ENCODE data around the gene MAST4.

The MAST4 gene

GRCh38 chr5:66660396-66660795 is 64.2 kb downstream of the MAST4 start:
- TF ChIP-seq FOXP2 (optimal IDR thresholded peaks at IDR 0.05; ENCODE audit: control extremely low read depth, extremely low read length, insufficient read depth) (no peak), EZH2 (IDR thresholded peaks at IDR 0.05) (no peak), POLR2AphosphoS5 (IDR thresholded peaks at IDR 0.05; ENCODE audit: borderline replicate concordance, low read depth, low read length) (no peak)
- Histone ChIP-seq H3K27ac (peak overlapping the region; percentile 78; the same call in 1 of the 2 replicates), H3K9ac (ENCODE audit: insufficient read length) (no peak overlapping the region), H3K9me3 (ENCODE audit: low read depth, low read length) (no peaks in the 10 kb centered on the region), H3K4me3 (peak overlapping the region; percentile 62; the same call in 1 of the 2 replicates), H3K36me3 (ENCODE audit: insufficient read depth, low read length) (no peaks in the 10 kb centered on the region)
- DNase-seq (ENCODE audit: low read depth, low spot score) = no peak

- Histone ChIP-seq H3K9me3 (ENCODE audit: low read depth, low read length) (no peaks in the 10 kb centered on the region), H3K27ac (peak overlapping the region; percentile 78), H3K4me3 (peak overlapping the region; percentile 62), H3K36me3 (ENCODE audit: insufficient read depth, low read length) (no peaks in the 10 kb centered on the region), H3K9ac (ENCODE audit: insufficient read length) (peak overlapping the region; percentile 14)
- TF ChIP-seq POLR2AphosphoS5 (IDR thresholded peaks at IDR 0.05; ENCODE audit: borderline replicate concordance, low read depth, low read length) = no peak
- no peak for TF ChIP-seq FOXP2 (optimal IDR thresholded peaks at IDR 0.05; ENCODE audit: control extremely low read depth, extremely low read length, insufficient read depth)
- TF ChIP-seq EZH2 (IDR thresholded peaks at IDR 0.05) = no peak
- no peak for DNase-seq (ENCODE audit: low read depth, low spot score)
Measured at GRCh38 chr5:66661149-66661548, 65.0 kb downstream of the MAST4 start.

- Histone ChIP-seq H3K9me3 (ENCODE audit: low read depth, low read length) (no peaks in the 10 kb centered on the region), H3K36me3 (ENCODE audit: insufficient read depth, low read length) (no peaks in the 10 kb centered on the region), H3K27ac (no peak overlapping the region), H3K4me3 (no peak overlapping the region), H3K9ac (ENCODE audit: insufficient read length) (no peak overlapping the region)
- DNase-seq (ENCODE audit: low read depth, low spot score) = no peak
- TF ChIP-seq EZH2 (IDR thresholded peaks at IDR 0.05) (no peak), POLR2AphosphoS5 (IDR thresholded peaks at IDR 0.05; ENCODE audit: borderline replicate concordance, low read depth, low read length) (no peak), FOXP2 (optimal IDR thresholded peaks at IDR 0.05; ENCODE audit: control extremely low read depth, extremely low read length, insufficient read depth) (no peak)
Measured at GRCh38 chr5:66666778-66667177, 70.6 kb downstream of the MAST4 start.

GRCh38 chr5:66669086-66669861 is 73.1 kb downstream of the MAST4 start:
- no peak overlapping the region for H3K9ac ChIP-seq (ENCODE audit: insufficient read length)
- H3K36me3 ChIP-seq (ENCODE audit: insufficient read depth, low read length) = no peaks in the 10 kb centered on the region
- DNase-seq (ENCODE audit: low read depth, low spot score) = no peak
- no peak overlapping the region for H3K4me3 ChIP-seq
- no peak for TF ChIP-seq EZH2 (IDR thresholded peaks at IDR 0.05)
- no peak for TF ChIP-seq POLR2AphosphoS5 (IDR thresholded peaks at IDR 0.05; ENCODE audit: borderline replicate concordance, low read depth, low read length)
- H3K27ac ChIP-seq = no peak overlapping the region
- H3K9me3 ChIP-seq (ENCODE audit: low read depth, low read length) = no peaks in the 10 kb centered on the region

GRCh38 chr5:66669862-66670195 is 73.6 kb downstream of the MAST4 start:
- no peak overlapping the region for H3K27ac ChIP-seq
- no peak overlapping the region for H3K9ac ChIP-seq (ENCODE audit: insufficient read length)
- no peak for DNase-seq (ENCODE audit: low read depth, low spot score)
- H3K9me3 ChIP-seq (ENCODE audit: low read depth, low read length) = no peaks in the 10 kb centered on the region
- H3K4me3 ChIP-seq = no peak overlapping the region
- TF ChIP-seq POLR2AphosphoS5 (IDR thresholded peaks at IDR 0.05; ENCODE audit: borderline replicate concordance, low read depth, low read length) = no peak
- no peak for TF ChIP-seq EZH2 (IDR thresholded peaks at IDR 0.05)
- TF ChIP-seq FOXP2 (optimal IDR thresholded peaks at IDR 0.05; ENCODE audit: control extremely low read depth, extremely low read length, insufficient read depth) = no peak
- H3K36me3 ChIP-seq (ENCODE audit: insufficient read depth, low read length) = no peaks in the 10 kb centered on the region

- H3K27ac ChIP-seq = no peak overlapping the region
- H3K4me3 ChIP-seq = no peak overlapping the region
- no peaks in the 10 kb centered on the region for H3K36me3 ChIP-seq (ENCODE audit: insufficient read depth, low read length)
- no peak for DNase-seq (ENCODE audit: low read depth, low spot score)
- no peaks in the 10 kb centered on the region for H3K9me3 ChIP-seq (ENCODE audit: low read depth, low read length)
- H3K9ac ChIP-seq (ENCODE audit: insufficient read length) = no peak overlapping the region
- TF ChIP-seq FOXP2 (optimal IDR thresholded peaks at IDR 0.05; ENCODE audit: control extremely low read depth, extremely low read length, insufficient read depth) (no peak), EZH2 (IDR thresholded peaks at IDR 0.05) (no peak), POLR2AphosphoS5 (IDR thresholded peaks at IDR 0.05; ENCODE audit: borderline replicate concordance, low read depth, low read length) (no peak)
Measured at GRCh38 chr5:66671305-66671704, 75.1 kb downstream of the MAST4 start.

- H3K36me3 ChIP-seq (ENCODE audit: insufficient read depth, low read length) = no peaks in the 10 kb centered on the region
- no peak overlapping the region for H3K9ac ChIP-seq (ENCODE audit: insufficient read length)
- no peak for TF ChIP-seq POLR2AphosphoS5 (IDR thresholded peaks at IDR 0.05; ENCODE audit: borderline replicate concordance, low read depth, low read length)
- no peak for TF ChIP-seq FOXP2 (optimal IDR thresholded peaks at IDR 0.05; ENCODE audit: control extremely low read depth, extremely low read length, insufficient read depth)
- TF ChIP-seq EZH2 (IDR thresholded peaks at IDR 0.05) = no peak
- H3K9me3 ChIP-seq (ENCODE audit: low read depth, low read length) = no peaks in the 10 kb centered on the region
- DNase-seq (ENCODE audit: low read depth, low spot score) = no peak
- H3K27ac ChIP-seq = no peak overlapping the region
- H3K4me3 ChIP-seq = no peak overlapping the region
Measured at GRCh38 chr5:66674802-66675201, 78.6 kb downstream of the MAST4 start.

- no peak overlapping the region for H3K4me3 ChIP-seq
- H3K36me3 ChIP-seq (ENCODE audit: insufficient read depth, low read length) = no peaks in the 10 kb centered on the region
- peak; percentile 28 for DNase-seq (ENCODE audit: low read depth, low spot score)
- H3K9ac ChIP-seq (ENCODE audit: insufficient read length) = no peak overlapping the region
- H3K27ac ChIP-seq = no peak overlapping the region
- H3K9me3 ChIP-seq (ENCODE audit: low read depth, low read length) = no peaks in the 10 kb centered on the region
- TF ChIP-seq FOXP2 (optimal IDR thresholded peaks at IDR 0.05; ENCODE audit: control extremely low read depth, extremely low read length, insufficient read depth) (no peak), EZH2 (IDR thresholded peaks at IDR 0.05) (no peak), POLR2AphosphoS5 (IDR thresholded peaks at IDR 0.05; ENCODE audit: borderline replicate concordance, low read depth, low read length) (no peak)
Measured at GRCh38 chr5:66675406-66675805, 79.2 kb downstream of the MAST4 start.

GRCh38 chr5:66680221-66680620 is 84.0 kb downstream of the MAST4 start:
- no peak for DNase-seq (ENCODE audit: low read depth, low spot score)
- Histone ChIP-seq H3K27ac (no peak overlapping the region), H3K9ac (ENCODE audit: insufficient read length) (no peak overlapping the region), H3K36me3 (ENCODE audit: insufficient read depth, low read length) (no peaks in the 10 kb centered on the region), H3K4me3 (no peak overlapping the region), H3K9me3 (ENCODE audit: low read depth, low read length) (no peaks in the 10 kb centered on the region)
- no peak for TF ChIP-seq POLR2AphosphoS5 (IDR thresholded peaks at IDR 0.05; ENCODE audit: borderline replicate concordance, low read depth, low read length)
- no peak for TF ChIP-seq EZH2 (IDR thresholded peaks at IDR 0.05)
- TF ChIP-seq FOXP2 (optimal IDR thresholded peaks at IDR 0.05; ENCODE audit: control extremely low read depth, extremely low read length, insufficient read depth) = no peak

Measured in SK-N-MC (cell line).